ENCODE data around the gene FAM219B.

GRCh38 chr15:74858369-74858740 is 48.3 kb downstream of the FAM219B start:
- TF ChIP-seq CTCF (conservative IDR thresholded peaks at IDR 0.05; ENCODE audit: low read length) (no peak), EZH2phosphoT487 (IDR thresholded peaks at IDR 0.05; ENCODE audit: borderline replicate concordance, low read depth, low read length) (no peak)

Data from OCI-LY7 (cell line).